SH-SY5Y (cell line): Measurements from ENCODE around the gene HSD11B1.

Experiments used
- GATA2 ChIP-seq: IDR thresholded peaks from 2 replicates; pipeline ENCODE4 v1.6.1; 2011; ENCODE audit warnings: mild to moderate bottlenecking, low read depth, low read length
- GATA3 ChIP-seq: IDR thresholded peaks from 2 replicates; pipeline ENCODE4 v1.6.1; 2011; ENCODE audit warnings: low read depth, mild to moderate bottlenecking, low read length, moderate library complexity

GRCh38 chr1:209721323-209721722 is 16.7 kb downstream of the HSD11B1 start:
- TF ChIP-seq GATA2 (no peak), GATA3 (no peak)
